GM10248 (cell line): Measurements from ENCODE around the gene HIF1A.
"Not testable (repeated sequence)": the region's sequence is repeated elsewhere in the genome, so short reads cannot be mapped to it uniquely, and the experiment has no call there.

ENCODE experiments used
- CTCF ChIA-PET: fragments of 300-600 bp; sonication (Branson Sonifier 250); formaldehyde crosslinking; extraction: SDS; loops from one replicate; lab custom pipeline; 2021; ENCODE audit warnings: antibody characterized with exemption; lab: Yijun Ruan, JAX
- POLR2A ChIA-PET: fragments of 350-650 bp; sonication (Branson Sonifier 250); formaldehyde crosslinking; extraction: SDS; loops from one replicate; lab custom pipeline; 2020; ENCODE audit warnings: antibody characterized with exemption; lab: Yijun Ruan, JAX
- DNase-seq: peaks from one replicate; pipeline ENCODE4 v3.0.0; 2012; ENCODE audit errors: extremely low spot score
- CTCF ChIP-seq: IDR thresholded peaks from 2 replicates; pipeline ENCODE4 v1.5.1; 2012; ENCODE audit warnings: mild to moderate bottlenecking, low read depth; ENCODE audit errors: extremely low read depth, missing control alignments, control extremely low read depth

The HIF1A gene

GRCh38 chr14:61744238-61744637, 48.9 kb downstream of the HIF1A start:
- TF ChIP-seq CTCF, result no peak
- DNase-seq, result no peak
- CTCF ChIA-PET, result interaction anchor here (1.0 to 1.3 kb wide), 4 partner anchors 9 to 21 kb away, joined by 3 to 6 read pairs (median 4); no protein-coding TSS in a partner anchor
- POLR2A ChIA-PET, result no interaction called here

- CTCF ChIA-PET, result interaction anchor here (0.6 to 1.6 kb wide), 6 partner anchors 16 to 269 kb away, joined by 3 to 8 read pairs (median 4); partner anchors contain the start of gene SNAPC1
- POLR2A ChIA-PET, result interaction anchor here (0.6 to 0.7 kb wide), 3 partner anchors 10 to 72 kb away, joined by 3 to 7 read pairs (median 4); no protein-coding TSS in a partner anchor
- not testable (repeated sequence) for DNase-seq
These were observed 51.0 kb downstream of the HIF1A start for GRCh38 chr14:61746346-61746745.

- DNase-seq, result no peak
- no peak for TF ChIP-seq CTCF
- POLR2A ChIA-PET, result no interaction called here
- CTCF ChIA-PET, result interaction anchor here (0.9 to 1.6 kb wide), 4 partner anchors 15 to 270 kb away, joined by 3 to 8 read pairs (median 4); partner anchors contain the start of gene SNAPC1
These were observed 51.6 kb downstream of the HIF1A start for GRCh38 chr14:61746881-61747280.

GRCh38 chr14:61747342-61747741, 52.0 kb downstream of the HIF1A start:
- ChIA-PET CTCF (interaction anchor here (1.0 kb wide), 1 partner anchor 90 kb away, joined by 3 read pairs; no protein-coding TSS in a partner anchor), POLR2A (no interaction called here)
- no peak for DNase-seq
- TF ChIP-seq CTCF, result no peak

GRCh38 chr14:61749264-61749663, 54.0 kb downstream of the HIF1A start:
- POLR2A ChIA-PET, result interaction anchor here (1.7 kb wide), 1 partner anchor 29 kb away, joined by 4 read pairs; no protein-coding TSS in a partner anchor
- no peak for DNase-seq
- TF ChIP-seq CTCF, result no peak

GRCh38 chr14:61749867-61750266, 54.6 kb downstream of the HIF1A start:
- ChIA-PET POLR2A (interaction anchor here (1.7 kb wide), 1 partner anchor 30 kb away, joined by 4 read pairs; no protein-coding TSS in a partner anchor), CTCF (interaction anchor here (0.9 to 2.2 kb wide), 7 partner anchors 11 to 288 kb away, joined by 3 to 15 read pairs (median 5); partner anchors contain the start of gene SNAPC1)
- no peak for TF ChIP-seq CTCF
- DNase-seq, result no peak

More at GRCh38 chr14:61749264-61749663, 54.0 kb downstream of the HIF1A start:
- CTCF ChIA-PET, result interaction anchor here (0.9 to 2.2 kb wide), 10 partner anchors 8 to 287 kb away, joined by 3 to 15 read pairs (median 4); partner anchors contain the start of gene SNAPC1
